Neural progenitor cell (in vitro differentiated cells): Measurements from ENCODE around the gene MGAT3. TPM values are rescaled to one million over a fixed set of nuclear protein-coding genes. Genes with fewer than 3 reads are reported as not detected.

Experiments
- DNase-seq: peaks from one replicate; pipeline ENCODE4 v3.0.0-alpha.2; 2016; ENCODE audit warnings: low spot score
- H2AFZ ChIP-seq: fragments of 200-600 bp; sonication (generic); replicated peaks from 2 replicates; pipeline ENCODE4 v1.6.1; 2016; ENCODE audit warnings: antibody characterized with exemption
- H3F3A ChIP-seq: fragments of 200-600 bp; sonication (generic); 2 replicates; pipeline ENCODE4 v1.6.1; 2016; ENCODE audit warnings: antibody characterized with exemption, low read depth
- H3K27ac ChIP-seq: fragments of 200-600 bp; sonication (generic); 2 replicates; pipeline ENCODE4 v1.5.1; 2016; ENCODE audit warnings: mild to moderate bottlenecking
- H3K27me3 ChIP-seq: fragments of 200-600 bp; sonication (generic); 2 replicates; pipeline ENCODE4 v1.6.1; 2016; ENCODE audit warnings: mild to moderate bottlenecking, moderate library complexity
- H3K36me3 ChIP-seq: fragments of 200-600 bp; sonication (generic); 2 replicates; pipeline ENCODE4 v1.5.1; 2016
- H3K4me1 ChIP-seq: fragments of 200-600 bp; sonication (generic); 2 replicates; pipeline ENCODE4 v1.6.1; 2016; ENCODE audit warnings: mixed run types
- H3K4me2 ChIP-seq: fragments of 200-600 bp; sonication (generic); 2 replicates; pipeline ENCODE4 v1.6.1; 2016
- H3K4me3 ChIP-seq: fragments of 200-600 bp; sonication (generic); 2 replicates; pipeline ENCODE4 v1.5.1; 2016
- H3K79me2 ChIP-seq: fragments of 200-600 bp; sonication (generic); 2 replicates; pipeline ENCODE4 v1.6.1; 2016; ENCODE audit warnings: low read depth
- H3K9ac ChIP-seq: fragments of 200-600 bp; sonication (generic); 2 replicates; pipeline ENCODE4 v1.6.1; 2016
- H3K9me3 ChIP-seq: fragments of 200-600 bp; sonication (generic); 2 replicates; pipeline ENCODE4 v1.5.1; 2016; ENCODE audit warnings: low read depth
- H4K20me1 ChIP-seq: fragments of 200-600 bp; sonication (generic); 2 replicates; pipeline ENCODE4 v1.6.1; 2016; ENCODE audit warnings: low read depth
- H3K27ac Mint-ChIP-seq: 3 replicates; pipeline ENCODE4 v1.8.0; 2021; ENCODE audit warnings: mixed read lengths
- H3K27me3 Mint-ChIP-seq: 2 replicates; pipeline ENCODE4 v1.8.0; 2022; ENCODE audit warnings: low read depth, mild to moderate bottlenecking, inconsistent platforms, moderate library complexity, mixed read lengths; ENCODE audit not compliant: insufficient read depth
- H3K36me3 Mint-ChIP-seq: 3 replicates; pipeline ENCODE4 v1.8.0; 2021; ENCODE audit warnings: mixed read lengths
- H3K4me1 Mint-ChIP-seq: 3 replicates; pipeline ENCODE4 v1.8.0; 2021; ENCODE audit warnings: mixed read lengths
- H3K4me3 Mint-ChIP-seq: 3 replicates; pipeline ENCODE4 v1.8.0; 2021; ENCODE audit warnings: mild to moderate bottlenecking, moderate library complexity, mixed read lengths
- H3K9me3 Mint-ChIP-seq: 3 replicates; pipeline ENCODE4 v1.8.0; 2020; ENCODE audit warnings: mixed read lengths
- EZH2 ChIP-seq: fragments of 200-600 bp; sonication (generic); IDR thresholded peaks from 2 replicates; pipeline ENCODE4 v1.6.1; 2017; ENCODE audit warnings: antibody characterized with exemption, mild to moderate bottlenecking, moderate library complexity
- EZH2phosphoT487 ChIP-seq: fragments of 200-600 bp; sonication (generic); IDR thresholded peaks from 2 replicates; pipeline ENCODE4 v1.6.1; 2017; ENCODE audit warnings: antibody characterized with exemption
- total RNA-seq: library from RNA; depleted of rRNA; stranded (reverse); fragments of >200 nt; gene quantifications from 2 replicates; pipeline ENCODE4 v1.2.3, GENCODE V29; 2015; ENCODE audit warnings: low replicate concordance
- TF ChIP-seq, protein P1 (sequence below): fragments of 200-600 bp; sonication (generic); IDR thresholded peaks from 2 replicates; pipeline ENCODE4 v1.5.1; 2017; ENCODE audit warnings: antibody characterized with exemption, mild to moderate bottlenecking

MGAT3 gene, protein sequence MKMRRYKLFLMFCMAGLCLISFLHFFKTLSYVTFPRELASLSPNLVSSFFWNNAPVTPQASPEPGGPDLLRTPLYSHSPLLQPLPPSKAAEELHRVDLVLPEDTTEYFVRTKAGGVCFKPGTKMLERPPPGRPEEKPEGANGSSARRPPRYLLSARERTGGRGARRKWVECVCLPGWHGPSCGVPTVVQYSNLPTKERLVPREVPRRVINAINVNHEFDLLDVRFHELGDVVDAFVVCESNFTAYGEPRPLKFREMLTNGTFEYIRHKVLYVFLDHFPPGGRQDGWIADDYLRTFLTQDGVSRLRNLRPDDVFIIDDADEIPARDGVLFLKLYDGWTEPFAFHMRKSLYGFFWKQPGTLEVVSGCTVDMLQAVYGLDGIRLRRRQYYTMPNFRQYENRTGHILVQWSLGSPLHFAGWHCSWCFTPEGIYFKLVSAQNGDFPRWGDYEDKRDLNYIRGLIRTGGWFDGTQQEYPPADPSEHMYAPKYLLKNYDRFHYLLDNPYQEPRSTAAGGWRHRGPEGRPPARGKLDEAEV
- total RNA-seq, result 7.5 and 18.5 TPM in 2 replicates

DNA sequence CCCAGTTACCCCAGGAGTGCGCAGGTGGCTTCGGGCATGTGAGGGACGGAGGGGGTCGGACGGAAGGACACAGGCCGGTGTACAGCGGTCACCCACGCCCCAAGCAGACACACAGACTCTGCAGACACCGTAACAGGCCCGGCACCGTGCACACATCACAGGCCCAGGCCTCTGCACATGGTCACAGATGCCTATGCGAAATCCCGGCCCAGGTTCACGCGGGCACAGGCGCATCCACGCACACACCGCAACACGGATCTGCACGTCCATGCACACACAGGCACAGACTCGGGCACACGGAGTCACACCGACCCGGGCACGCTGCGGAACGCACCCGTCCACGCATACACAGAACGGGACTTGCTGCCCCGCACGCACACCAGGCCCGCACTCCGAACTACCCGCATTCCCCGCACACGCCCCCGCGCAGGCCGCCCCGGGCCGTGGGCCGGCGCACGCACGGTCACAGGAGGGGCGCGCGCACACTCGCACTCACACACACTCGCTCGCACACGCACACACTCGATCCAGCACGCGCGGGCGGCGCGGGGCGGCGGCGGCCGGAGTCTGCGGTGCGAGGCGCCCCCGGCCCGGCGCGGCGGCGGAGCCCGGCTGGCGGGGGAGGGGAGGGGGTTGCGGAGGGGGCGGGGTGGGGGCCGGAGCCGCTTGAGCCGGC lies at the start of gene MGAT3:
Gene MGAT3, plus strand, starts transcription at position 491 of the 676 bp plus-strand sequence. CDS start 30,336 bp downstream, outside the sequence.
- H3K27ac Mint-ChIP-seq, result peak within 1 kb of the TSS; percentile 85
- Histone ChIP-seq H3K9ac (peak within 1 kb of the TSS; percentile 14), H3K36me3 (no peaks in the 10 kb centered on the region), H3K4me1 (peaks cover 30% of the 10 kb centered on the region), H3F3A (peaks cover 42% of the 10 kb centered on the region), H3K4me2 (peak within 1 kb of the TSS; percentile 97), H3K4me3 (peak within 1 kb of the TSS; percentile 85), H3K9me3 (no peaks in the 10 kb centered on the region), H4K20me1 (peaks cover 7% of the 10 kb centered on the region), H3K79me2 (peaks cover 21% of the 10 kb centered on the region), H3K27ac (no peak within 1 kb of the TSS), H2AFZ (peak within 1 kb of the TSS; percentile 72), H3K27me3 (peaks cover 24% of the 10 kb centered on the region)
- H3K9me3 Mint-ChIP-seq, result peaks cover 4% of the 10 kb centered on the region
- peaks cover 3% of the 10 kb centered on the region for H3K36me3 Mint-ChIP-seq
- TF ChIP-seq, protein P1, sequence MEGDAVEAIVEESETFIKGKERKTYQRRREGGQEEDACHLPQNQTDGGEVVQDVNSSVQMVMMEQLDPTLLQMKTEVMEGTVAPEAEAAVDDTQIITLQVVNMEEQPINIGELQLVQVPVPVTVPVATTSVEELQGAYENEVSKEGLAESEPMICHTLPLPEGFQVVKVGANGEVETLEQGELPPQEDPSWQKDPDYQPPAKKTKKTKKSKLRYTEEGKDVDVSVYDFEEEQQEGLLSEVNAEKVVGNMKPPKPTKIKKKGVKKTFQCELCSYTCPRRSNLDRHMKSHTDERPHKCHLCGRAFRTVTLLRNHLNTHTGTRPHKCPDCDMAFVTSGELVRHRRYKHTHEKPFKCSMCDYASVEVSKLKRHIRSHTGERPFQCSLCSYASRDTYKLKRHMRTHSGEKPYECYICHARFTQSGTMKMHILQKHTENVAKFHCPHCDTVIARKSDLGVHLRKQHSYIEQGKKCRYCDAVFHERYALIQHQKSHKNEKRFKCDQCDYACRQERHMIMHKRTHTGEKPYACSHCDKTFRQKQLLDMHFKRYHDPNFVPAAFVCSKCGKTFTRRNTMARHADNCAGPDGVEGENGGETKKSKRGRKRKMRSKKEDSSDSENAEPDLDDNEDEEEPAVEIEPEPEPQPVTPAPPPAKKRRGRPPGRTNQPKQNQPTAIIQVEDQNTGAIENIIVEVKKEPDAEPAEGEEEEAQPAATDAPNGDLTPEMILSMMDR, result no peak
- TF ChIP-seq EZH2, result no peak
- no peak for TF ChIP-seq EZH2phosphoT487
- peak within 1 kb of the TSS; percentile 90 for H3K4me3 Mint-ChIP-seq
- peaks cover 41% of the 10 kb centered on the region for H3K4me1 Mint-ChIP-seq
- H3K27me3 Mint-ChIP-seq, result peaks cover 27% of the 10 kb centered on the region
- peak; percentile 66 for DNase-seq

DNA sequence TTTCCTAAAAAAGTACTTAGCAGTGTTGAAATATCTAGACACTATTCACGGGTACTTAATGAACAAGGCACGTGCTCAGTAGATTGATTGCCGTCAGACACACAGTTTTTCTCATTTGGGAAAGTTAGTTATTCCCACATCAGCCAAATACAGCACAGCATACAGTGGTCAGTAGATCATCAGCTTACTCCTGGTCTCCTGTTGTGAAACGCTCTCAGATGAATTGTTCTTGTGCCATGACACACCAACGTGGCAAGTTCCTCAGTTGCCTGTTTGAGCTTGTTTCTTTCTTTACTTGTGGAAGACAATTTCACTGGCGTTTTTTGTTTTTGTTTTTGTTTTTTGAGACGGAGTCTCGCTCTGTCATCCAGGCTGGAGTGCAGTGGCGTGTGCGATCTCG lies 48.6 kb upstream of the MGAT3 start:
- Histone ChIP-seq H3K27me3 (no peaks in the 10 kb centered on the region), H3K27ac (no peak overlapping the region), H3F3A (no peaks in the 10 kb centered on the region), H3K36me3 (no peaks in the 10 kb centered on the region), H3K4me1 (peaks cover 6% of the 10 kb centered on the region), H3K9me3 (no peaks in the 10 kb centered on the region), H4K20me1 (peaks cover 19% of the 10 kb centered on the region), H2AFZ (no peak overlapping the region), H3K9ac (no peak overlapping the region), H3K4me3 (no peak overlapping the region), H3K79me2 (peaks cover 37% of the 10 kb centered on the region), H3K4me2 (no peak overlapping the region)
- Mint-ChIP-seq H3K9me3 (no peaks in the 10 kb centered on the region), H3K36me3 (peaks cover 7% of the 10 kb centered on the region), H3K4me1 (peaks cover 19% of the 10 kb centered on the region), H3K4me3 (no peak overlapping the region), H3K27ac (no peak overlapping the region), H3K27me3 (peaks cover 2% of the 10 kb centered on the region)
- DNase-seq, result no peak
- TF ChIP-seq EZH2phosphoT487 (no peak), EZH2 (no peak)
- TF ChIP-seq, protein P1, result no peak

DNA sequence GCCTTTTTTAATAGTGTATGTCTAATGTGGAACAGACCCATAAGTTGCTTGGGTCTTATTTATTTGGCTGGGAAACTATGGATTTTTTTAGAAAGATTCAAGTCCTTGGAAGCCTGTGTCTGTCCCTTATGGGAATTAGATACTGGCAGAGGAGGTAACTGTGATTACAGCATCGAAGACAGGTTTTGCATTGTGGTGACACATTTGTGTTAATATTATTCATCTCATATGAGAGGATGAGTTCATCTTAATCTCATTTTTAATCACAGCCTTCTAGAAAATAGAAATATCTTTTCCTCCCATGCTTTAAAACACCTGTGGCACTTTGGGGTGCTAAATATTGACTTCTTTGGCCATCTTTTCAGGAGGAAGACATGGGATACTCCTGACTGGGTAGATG lies 48.0 kb upstream of the MGAT3 start:
- Histone ChIP-seq H3K27ac (no peak overlapping the region), H3K27me3 (no peaks in the 10 kb centered on the region), H3K4me2 (no peak overlapping the region), H4K20me1 (peaks cover 22% of the 10 kb centered on the region), H3K36me3 (no peaks in the 10 kb centered on the region), H2AFZ (no peak overlapping the region), H3K9ac (no peak overlapping the region), H3F3A (no peaks in the 10 kb centered on the region), H3K4me3 (no peak overlapping the region), H3K79me2 (peaks cover 36% of the 10 kb centered on the region), H3K9me3 (no peaks in the 10 kb centered on the region), H3K4me1 (peaks cover 6% of the 10 kb centered on the region)
- peaks cover 21% of the 10 kb centered on the region for H3K4me1 Mint-ChIP-seq
- no peak for DNase-seq
- no peaks in the 10 kb centered on the region for H3K27me3 Mint-ChIP-seq
- H3K4me3 Mint-ChIP-seq, result no peak overlapping the region
- peaks cover 4% of the 10 kb centered on the region for H3K36me3 Mint-ChIP-seq
- TF ChIP-seq, protein P1, result no peak
- TF ChIP-seq EZH2, result no peak
- no peak for TF ChIP-seq EZH2phosphoT487
- no peaks in the 10 kb centered on the region for H3K9me3 Mint-ChIP-seq
- no peak overlapping the region for H3K27ac Mint-ChIP-seq
